Stimulated activated CD4-positive, alpha-beta T cell treated with anti-CD3 and anti-CD28 coated beads, Interleukin-2, amount 100 ng/mL, for 4 hours (primary cell): ENCODE measurements around the gene MID1.

Experiments used
- DNase-seq: peaks from one replicate; pipeline ENCODE4 v3.0.0-alpha.2; 2020; ENCODE audit warnings: low read depth

The MID1 gene

GRCh38 chrX:10485326-10485725, 135.1 kb downstream of the MID1 start:
- DNase-seq: no peak

GRCh38 chrX:10484683-10485247, 135.6 kb downstream of the MID1 start:
- no peak for DNase-seq

GRCh38 chrX:10483191-10483831, 137.1 kb downstream of the MID1 start:
- DNase-seq: no peak

GRCh38 chrX:10482708-10483107, 137.7 kb downstream of the MID1 start:
- no peak for DNase-seq

- no peak for DNase-seq
These were observed 138.1 kb downstream of the MID1 start for GRCh38 chrX:10482261-10482660.

GRCh38 chrX:10480861-10481260, 139.5 kb downstream of the MID1 start:
- no peak for DNase-seq

- DNase-seq: no peak
These were observed 140.9 kb downstream of the MID1 start for GRCh38 chrX:10479508-10479907.

GRCh38 chrX:10477525-10477924, 142.9 kb downstream of the MID1 start:
- no peak for DNase-seq

- no peak for DNase-seq
These were observed 145.3 kb downstream of the MID1 start for GRCh38 chrX:10474913-10475568.

- DNase-seq: no peak
These were observed 145.9 kb downstream of the MID1 start for GRCh38 chrX:10474510-10474909.

- DNase-seq: no peak
These were observed 149.0 kb downstream of the MID1 start for GRCh38 chrX:10471418-10471817.

- no peak for DNase-seq
These were observed 150.4 kb downstream of the MID1 start for GRCh38 chrX:10470009-10470408.

GRCh38 chrX:10467793-10468192, 152.6 kb downstream of the MID1 start:
- no peak for DNase-seq

GRCh38 chrX:10465254-10465653, 155.1 kb downstream of the MID1 start:
- DNase-seq: no peak

- no peak for DNase-seq
These were observed 163.3 kb downstream of the MID1 start for GRCh38 chrX:10457092-10457491.

- DNase-seq: no peak
These were observed 166.4 kb downstream of the MID1 start for GRCh38 chrX:10453945-10454344.

GRCh38 chrX:10450959-10451355, 169.4 kb downstream of the MID1 start:
- DNase-seq: no peak

GRCh38 chrX:10450229-10450958, 170.0 kb downstream of the MID1 start:
- DNase-seq: no peak

GRCh38 chrX:10447564-10448214, 172.7 kb downstream of the MID1 start:
- no peak for DNase-seq

- DNase-seq: no peak
These were observed 176.2 kb downstream of the MID1 start for GRCh38 chrX:10444204-10444603.

- DNase-seq: no peak
These were observed 178.9 kb downstream of the MID1 start for GRCh38 chrX:10441464-10441863.

GRCh38 chrX:10433296-10433965, 187.0 kb downstream of the MID1 start:
- no peak for DNase-seq
